ENCODE measurements around the gene DGKQ. TPM values are rescaled to one million over a fixed set of nuclear protein-coding genes. Genes with fewer than 3 reads are reported as not detected.
"Not testable (repeated sequence)": the region's sequence is repeated elsewhere in the genome, so short reads cannot be mapped to it uniquely, and the experiment has no call there.

The DGKQ gene
- total RNA-seq, 1 experiment from 2014 or later, result 12.2 TPM

- BruUV-seq (replicated peaks), result no TSS peak
- H3K27me3 ChIP-seq (ENCODE audit: control insufficient read depth, insufficient read depth, low read length), result no peaks in the 10 kb centered on the region
- no peaks in the 10 kb centered on the region for H3K36me3 ChIP-seq (ENCODE audit: control insufficient read depth, insufficient read depth, low read length)
- in situ Hi-C loops (cut with HindIII; ENCODE audit: low pct_unique_long_range_greater_than_20kb, low sequenced_read_pairs) (no loop called here), intact Hi-C loops (cut with micrococcal nuclease; ENCODE audit: unreplicated experiment) (no loop called here)
- ATAC-seq (no peak), DNase-seq (ENCODE audit: low read depth, low spot score) (no peak)
- CTCF ChIA-PET, result no interaction called here
- H3K4me3 ChIP-seq (ENCODE audit: low read depth in 2 of 2, low read length in 2 of 2), result no peak overlapping the region
- H3K9me3 ChIP-seq (ENCODE audit: control insufficient read depth, insufficient read depth, low read depth, low read length), result no peaks in the 10 kb centered on the region
- POLR2A ChIA-PET, result interaction anchor here (0.6 kb wide), 1 partner anchor 11 kb away, joined by 5 read pairs; no protein-coding TSS in a partner anchor
- no peaks in the 10 kb centered on the region for H3K4me1 ChIP-seq (ENCODE audit: control insufficient read depth, insufficient read depth, low read length)
- no peak for TF ChIP-seq CTCF (IDR thresholded peaks at IDR 0.05)
- TF ChIP-seq TCF7L2 (IDR thresholded peaks at IDR 0.05; ENCODE audit: low read depth, low read length), result no peak
- TF ChIP-seq POLR2AphosphoS5 (IDR thresholded peaks at IDR 0.05; ENCODE audit: low read depth, low read length), result no peak
- TF ChIP-seq SIN3A (IDR thresholded peaks at IDR 0.05; ENCODE audit: borderline replicate concordance, insufficient read depth, low read depth, low read length), result no peak
- TF ChIP-seq REST (IDR thresholded peaks at IDR 0.05; ENCODE audit: insufficient read depth in 1 of 2, low read depth in 2 of 2, low read length in 1 of 2), result no peak
- H3K27ac ChIP-seq (ENCODE audit: low read length), result no peak overlapping the region
Measured at GRCh38 chr4:946103-946450, 27.3 kb downstream of the DGKQ start.

- in situ Hi-C loops (cut with HindIII; ENCODE audit: low pct_unique_long_range_greater_than_20kb, low sequenced_read_pairs) (no loop called here), intact Hi-C loops (cut with micrococcal nuclease; ENCODE audit: unreplicated experiment) (no loop called here)
- Histone ChIP-seq H3K9me3 (ENCODE audit: control insufficient read depth, insufficient read depth, low read depth, low read length) (no peaks in the 10 kb centered on the region), H3K4me3 (ENCODE audit: low read depth in 2 of 2, low read length in 2 of 2) (no peak overlapping the region), H3K4me1 (ENCODE audit: control insufficient read depth, insufficient read depth, low read length) (no peaks in the 10 kb centered on the region), H3K36me3 (ENCODE audit: control insufficient read depth, insufficient read depth, low read length) (no peaks in the 10 kb centered on the region), H3K27me3 (ENCODE audit: control insufficient read depth, insufficient read depth, low read length) (no peaks in the 10 kb centered on the region), H3K27ac (ENCODE audit: low read length) (no peak overlapping the region)
- no peak for TF ChIP-seq POLR2AphosphoS5 (IDR thresholded peaks at IDR 0.05; ENCODE audit: low read depth, low read length)
- TF ChIP-seq CTCF (IDR thresholded peaks at IDR 0.05), result no peak
- TF ChIP-seq REST (IDR thresholded peaks at IDR 0.05; ENCODE audit: insufficient read depth in 1 of 2, low read depth in 2 of 2, low read length in 1 of 2), result no peak
- TF ChIP-seq SIN3A (IDR thresholded peaks at IDR 0.05; ENCODE audit: borderline replicate concordance, insufficient read depth, low read depth, low read length), result no peak
- TF ChIP-seq TCF7L2 (IDR thresholded peaks at IDR 0.05; ENCODE audit: low read depth, low read length), result no peak
- POLR2A ChIA-PET, result interaction anchor here (0.6 kb wide), 1 partner anchor 12 kb away, joined by 5 read pairs; no protein-coding TSS in a partner anchor
- CTCF ChIA-PET, result no interaction called here
- no peak for ATAC-seq
- BruUV-seq (replicated peaks), result no TSS peak
- no peak for DNase-seq (ENCODE audit: low read depth, low spot score)
Measured at GRCh38 chr4:945274-946102, 27.9 kb downstream of the DGKQ start.

- H3K27ac ChIP-seq (ENCODE audit: low read length); H3K4me1 ChIP-seq (ENCODE audit: control insufficient read depth, insufficient read depth, low read length); BruUV-seq (replicated peaks); CTCF ChIA-PET; in situ Hi-C loops (cut with HindIII; ENCODE audit: low pct_unique_long_range_greater_than_20kb, low sequenced_read_pairs); intact Hi-C loops (cut with micrococcal nuclease; ENCODE audit: unreplicated experiment); H3K27me3 ChIP-seq (ENCODE audit: control insufficient read depth, insufficient read depth, low read length); ATAC-seq; POLR2A ChIA-PET; H3K9me3 ChIP-seq (ENCODE audit: control insufficient read depth, insufficient read depth, low read depth, low read length); DNase-seq (ENCODE audit: low read depth, low spot score); H3K36me3 ChIP-seq (ENCODE audit: control insufficient read depth, insufficient read depth, low read length); H3K4me3 ChIP-seq (ENCODE audit: low read depth in 2 of 2, low read length in 2 of 2): not testable (repeated sequence)
Measured at GRCh38 chr4:939508-939907, 33.9 kb downstream of the DGKQ start.
